ENCODE results near the gene CEP170. TPM values are rescaled to one million over a fixed set of nuclear protein-coding genes. Genes with fewer than 3 reads are reported as not detected.
A peak's percentile ranks its signal among the peaks of the same experiment; 100 is the strongest.

The CEP170 gene
- 51.3 TPM for total RNA-seq
- long read RNA-seq, full-length matches to known transcripts: 3 of 12 reads
- long read RNA-seq, partial matches to known transcripts: 2 of 12 reads
- long read RNA-seq, other reads (novel, unspliced or antisense): 7 of 12 reads

DNA sequence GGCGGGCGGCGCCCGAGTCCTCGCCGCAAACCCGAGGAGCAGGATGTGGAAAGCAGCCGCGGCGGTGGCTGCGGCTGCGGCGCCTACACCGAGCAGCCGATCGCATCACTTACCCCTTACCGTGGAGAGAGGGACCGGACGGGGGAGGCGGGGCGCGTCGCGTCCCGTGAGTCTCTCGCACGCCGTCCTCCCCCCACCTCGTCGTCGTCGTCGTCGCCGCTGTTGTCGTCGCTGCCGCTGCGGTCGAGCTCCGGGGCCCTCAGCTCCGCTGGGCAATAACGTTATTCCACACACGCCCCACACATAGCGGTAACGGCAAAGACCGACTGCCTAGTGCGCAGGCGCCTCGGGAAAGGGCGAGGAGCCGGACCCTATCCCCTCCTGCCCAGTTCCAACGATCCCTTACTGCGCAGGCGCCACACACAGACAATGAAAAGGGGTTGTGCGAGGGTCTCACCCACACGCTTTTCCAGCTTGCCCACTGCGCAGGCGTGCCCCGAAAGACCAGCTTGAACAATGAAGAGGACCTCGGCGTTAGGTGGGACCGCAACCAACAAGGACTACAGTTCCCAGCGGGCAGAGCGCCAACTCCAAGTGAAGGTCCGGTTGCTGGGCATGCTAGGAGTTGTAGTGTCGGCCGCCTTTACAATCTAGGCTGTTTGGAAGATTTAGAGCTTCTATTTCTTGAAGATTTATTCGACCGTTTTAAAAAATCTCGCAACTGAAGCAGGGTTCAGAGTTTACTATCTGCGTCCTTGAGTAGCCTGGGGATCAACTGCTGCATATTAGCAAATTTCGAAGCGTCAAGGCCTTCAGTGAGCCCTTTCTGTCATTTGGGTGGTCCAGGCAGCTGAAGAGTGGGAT is at the start of gene CEP170:
Gene CEP170 (minus strand): TSS at position 355 of the 864 bp plus-strand sequence. CDS start 30,001 bp downstream, outside the sequence.
- TF ChIP-seq, protein P1, sequence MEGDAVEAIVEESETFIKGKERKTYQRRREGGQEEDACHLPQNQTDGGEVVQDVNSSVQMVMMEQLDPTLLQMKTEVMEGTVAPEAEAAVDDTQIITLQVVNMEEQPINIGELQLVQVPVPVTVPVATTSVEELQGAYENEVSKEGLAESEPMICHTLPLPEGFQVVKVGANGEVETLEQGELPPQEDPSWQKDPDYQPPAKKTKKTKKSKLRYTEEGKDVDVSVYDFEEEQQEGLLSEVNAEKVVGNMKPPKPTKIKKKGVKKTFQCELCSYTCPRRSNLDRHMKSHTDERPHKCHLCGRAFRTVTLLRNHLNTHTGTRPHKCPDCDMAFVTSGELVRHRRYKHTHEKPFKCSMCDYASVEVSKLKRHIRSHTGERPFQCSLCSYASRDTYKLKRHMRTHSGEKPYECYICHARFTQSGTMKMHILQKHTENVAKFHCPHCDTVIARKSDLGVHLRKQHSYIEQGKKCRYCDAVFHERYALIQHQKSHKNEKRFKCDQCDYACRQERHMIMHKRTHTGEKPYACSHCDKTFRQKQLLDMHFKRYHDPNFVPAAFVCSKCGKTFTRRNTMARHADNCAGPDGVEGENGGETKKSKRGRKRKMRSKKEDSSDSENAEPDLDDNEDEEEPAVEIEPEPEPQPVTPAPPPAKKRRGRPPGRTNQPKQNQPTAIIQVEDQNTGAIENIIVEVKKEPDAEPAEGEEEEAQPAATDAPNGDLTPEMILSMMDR (IDR thresholded peaks at IDR 0.05; ENCODE audit: borderline replicate concordance): no peak
- H3K4me1 ChIP-seq: peaks cover 76% of the 10 kb centered on the region
- intact Hi-C loops (cut with micrococcal nuclease): no loop called here

DNA sequence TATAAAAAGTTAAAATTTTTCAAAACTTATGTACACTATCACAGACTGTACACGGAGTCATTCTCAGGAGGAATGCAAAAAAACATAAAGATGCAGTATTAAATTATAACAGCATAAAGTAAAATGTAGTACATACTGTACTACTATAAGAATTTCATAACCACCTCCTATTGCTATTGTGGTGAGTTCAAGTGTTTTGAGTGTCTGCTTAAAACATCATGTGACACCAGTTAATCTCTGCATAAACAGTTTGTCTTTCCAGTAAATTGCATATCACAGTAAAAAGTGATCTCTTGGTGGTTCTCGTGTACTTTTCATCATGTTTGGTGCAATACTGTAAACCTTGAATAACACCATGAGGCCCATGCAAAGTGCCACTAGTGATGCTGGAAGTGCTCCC is 46.0 kb upstream of the CEP170 start:
- Histone ChIP-seq H3K36me3 (peaks cover 53% of the 10 kb centered on the region), H3K27ac (replicated peaks) (no peak overlapping the region), H3K27me3 (ENCODE audit: low read depth) (no peaks in the 10 kb centered on the region), H3K4me1 (no peaks in the 10 kb centered on the region), H3K4me3 (no peak overlapping the region), H3K9me3 (replicated peaks) (peaks cover 14% of the 10 kb centered on the region)
- DNase-seq: no peak
- TF ChIP-seq, protein P1 (IDR thresholded peaks at IDR 0.05; ENCODE audit: borderline replicate concordance): no peak
- intact Hi-C loops (cut with micrococcal nuclease): no loop called here

More for the DNA sequence above, at the start of gene CEP170:
- peak; percentile 94 for DNase-seq
- Histone ChIP-seq H3K27ac (replicated peaks) (peak within 1 kb of the TSS; percentile 98), H3K9me3 (replicated peaks) (no peaks in the 10 kb centered on the region), H3K27me3 (ENCODE audit: low read depth) (no peaks in the 10 kb centered on the region), H3K36me3 (no peaks in the 10 kb centered on the region), H3K4me3 (peak within 1 kb of the TSS; percentile 95)

DNA sequence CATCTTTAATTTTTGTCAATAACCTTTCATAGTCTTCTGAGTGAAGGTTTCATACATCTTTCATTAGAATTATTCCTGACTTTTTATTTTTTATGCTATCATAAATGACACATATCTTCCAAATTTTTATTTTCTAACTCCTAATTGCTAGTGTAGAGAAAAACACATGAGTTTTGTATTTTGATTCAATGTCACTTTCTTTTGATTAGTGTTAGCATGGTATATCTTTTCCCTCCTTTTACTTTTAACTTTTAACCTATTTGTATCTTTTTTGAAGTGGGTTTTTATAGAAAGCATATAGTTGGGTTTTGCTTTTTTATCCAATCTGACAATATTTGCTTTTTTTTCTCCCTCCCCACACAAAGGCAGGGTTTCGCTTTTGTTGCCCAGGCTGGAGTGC is 44.0 kb upstream of the CEP170 start:
- Histone ChIP-seq H3K27me3 (ENCODE audit: low read depth) (no peaks in the 10 kb centered on the region), H3K9me3 (replicated peaks) (peaks cover 15% of the 10 kb centered on the region), H3K4me1 (no peaks in the 10 kb centered on the region), H3K4me3 (no peak overlapping the region), H3K27ac (replicated peaks) (no peak overlapping the region), H3K36me3 (peaks cover 53% of the 10 kb centered on the region)
- TF ChIP-seq, protein P1 (IDR thresholded peaks at IDR 0.05; ENCODE audit: borderline replicate concordance): no peak
- intact Hi-C loops (cut with micrococcal nuclease): no loop called here
- no peak for DNase-seq

DNA sequence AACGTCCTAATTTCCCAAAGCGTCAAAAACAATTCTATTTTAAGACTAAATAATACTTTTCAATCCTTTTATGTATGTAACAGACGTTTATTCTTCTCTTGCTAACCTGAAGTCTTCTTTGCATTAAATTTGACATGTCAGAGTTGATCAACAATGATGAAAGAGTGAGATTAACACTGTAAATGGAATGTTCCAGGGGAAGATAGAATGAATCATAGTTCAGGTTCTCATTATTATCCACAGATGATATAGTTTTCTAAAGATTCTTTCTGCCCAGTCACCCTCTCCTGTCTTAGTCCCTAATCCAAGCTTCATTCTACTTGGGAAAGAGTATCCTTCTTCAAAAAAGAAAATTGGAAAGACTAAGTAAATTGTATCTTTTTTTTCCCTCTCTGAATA is 39.6 kb upstream of the CEP170 start:
- H3K36me3 ChIP-seq: peaks cover 66% of the 10 kb centered on the region
- H3K9me3 ChIP-seq (replicated peaks): peaks cover 23% of the 10 kb centered on the region
- no peak for DNase-seq
- no peaks in the 10 kb centered on the region for H3K27me3 ChIP-seq (ENCODE audit: low read depth)
- intact Hi-C loops (cut with micrococcal nuclease): no loop called here
- no peak overlapping the region for H3K27ac ChIP-seq (replicated peaks)
- no peak overlapping the region for H3K4me3 ChIP-seq
- TF ChIP-seq, protein P1 (IDR thresholded peaks at IDR 0.05; ENCODE audit: borderline replicate concordance): no peak
- H3K4me1 ChIP-seq: no peaks in the 10 kb centered on the region

- no peak for DNase-seq
- peaks cover 67% of the 10 kb centered on the region for H3K36me3 ChIP-seq
- H3K4me3 ChIP-seq: no peak overlapping the region
- no peaks in the 10 kb centered on the region for H3K27me3 ChIP-seq (ENCODE audit: low read depth)
- H3K4me1 ChIP-seq: no peaks in the 10 kb centered on the region
- intact Hi-C loops (cut with micrococcal nuclease): no loop called here
- peaks cover 21% of the 10 kb centered on the region for H3K9me3 ChIP-seq (replicated peaks)
- TF ChIP-seq, protein P1 (IDR thresholded peaks at IDR 0.05; ENCODE audit: borderline replicate concordance): no peak
- H3K27ac ChIP-seq (replicated peaks): no peak overlapping the region
These were observed 39.1 kb upstream of the CEP170 start for GRCh38 chr1:243293941-243294722.

Measured in left ventricle myocardium inferior (tissue), 1 donor.